Esophagus muscularis mucosa (tissue), 4 donors: Measurements from ENCODE around the gene UBE2I.

Experiments used
- CTCF ChIP-seq, 3 experiments: fragments of 200-600 bp in 2 of 3; fragments of 450-650 bp in 1 of 3; sonication (generic) in 2 of 3; IDR thresholded peaks; one replicate each; pipeline ENCODE4 v1.5.1; 2017 to 2019; ENCODE audit warnings: antibody characterized with exemption in 3 of 3, mild to moderate bottlenecking in 2 of 3, moderate library complexity in 1 of 3
- EP300 ChIP-seq: sonication (generic); formaldehyde crosslinking; IDR thresholded peaks from one replicate; pipeline ENCODE4 v1.6.1; 2017; ENCODE audit warnings: antibody characterized with exemption
- POLR2A ChIP-seq: fragments of 450-650 bp; IDR thresholded peaks from one replicate; pipeline ENCODE4 v1.6.1; 2017; ENCODE audit warnings: antibody characterized with exemption, moderate library complexity, mild to moderate bottlenecking, low read depth

GRCh38 chr16:1361685-1362360 is 52.4 kb downstream of the UBE2I start:
- no peak for TF ChIP-seq POLR2A
- TF ChIP-seq CTCF (IDR thresholded peaks at IDR 0.05) = no peak
- no peak for TF ChIP-seq EP300
